GM23338 (cell line): ENCODE data around the gene FEZF2. TPM values are rescaled to one million over a fixed set of nuclear protein-coding genes. Genes with fewer than 3 reads are reported as not detected.
A peak's percentile ranks its signal among the peaks of the same experiment; 100 is the strongest.

ENCODE experiments used
- ATAC-seq: fragments of 200-7000 bp; cut with Tn5 transposase; 3 replicates; pipeline ENCODE4 v1.9.1; 2020
- DNase-seq: peaks from one replicate; pipeline ENCODE4 v3.0.0-alpha.2; 2015; ENCODE audit warnings: low spot score
- H2AFZ ChIP-seq: fragments of 200-600 bp; sonication (generic); 2 replicates; pipeline ENCODE4 v1.8.0; 2016; ENCODE audit warnings: antibody characterized with exemption, mild to moderate bottlenecking, moderate library complexity
- H3F3A ChIP-seq: fragments of 200-600 bp; sonication (generic); replicated peaks from 2 replicates; pipeline ENCODE4 v1.8.0; 2017; ENCODE audit warnings: antibody characterized with exemption, mixed run types, low read depth
- H3K27ac ChIP-seq: fragments of 200-600 bp; sonication (generic); 2 replicates; pipeline ENCODE4 v1.6.1; 2016; ENCODE audit warnings: low read depth
- H3K27me3 ChIP-seq: fragments of 200-600 bp; sonication (generic); 2 replicates; pipeline ENCODE4 v1.8.0; 2016; ENCODE audit warnings: mild to moderate bottlenecking, mixed run types, moderate library complexity; ENCODE audit not compliant: insufficient read depth
- H3K36me3 ChIP-seq: fragments of 200-600 bp; sonication (generic); 2 replicates; pipeline ENCODE4 v1.8.0; 2016; ENCODE audit warnings: mild to moderate bottlenecking; ENCODE audit not compliant: insufficient read depth
- H3K4me1 ChIP-seq: fragments of 200-600 bp; sonication (generic); 2 replicates; pipeline ENCODE4 v1.8.0; 2016; ENCODE audit warnings: mild to moderate bottlenecking, moderate library complexity; ENCODE audit not compliant: insufficient read depth
- H3K4me2 ChIP-seq: fragments of 200-600 bp; sonication (generic); 2 replicates; pipeline ENCODE4 v1.7.1; 2017; ENCODE audit warnings: mixed run types
- H3K4me3 ChIP-seq: fragments of 200-600 bp; sonication (generic); 2 replicates; pipeline ENCODE4 v1.6.1; 2016; ENCODE audit warnings: mixed run types
- H3K79me2 ChIP-seq: fragments of 200-600 bp; sonication (generic); replicated peaks from 2 replicates; pipeline ENCODE4 v1.8.0; 2017; ENCODE audit warnings: mild to moderate bottlenecking; ENCODE audit not compliant: insufficient read depth
- H3K9me2 ChIP-seq: fragments of 200-600 bp; sonication (generic); 2 replicates; pipeline ENCODE4 v1.8.0; 2017; ENCODE audit not compliant: insufficient read depth
- H4K20me1 ChIP-seq: fragments of 200-600 bp; sonication (generic); replicated peaks from 2 replicates; pipeline ENCODE4 v1.8.0; 2017; ENCODE audit warnings: mild to moderate bottlenecking; ENCODE audit not compliant: insufficient read depth
- H3K27ac Mint-ChIP-seq: 2 replicates; pipeline ENCODE4 v1.8.0; 2020; ENCODE audit warnings: inconsistent platforms, mild to moderate bottlenecking, moderate library complexity, mixed read lengths
- H3K27me3 Mint-ChIP-seq: 3 replicates; pipeline ENCODE4 v1.8.0; 2022; ENCODE audit warnings: low read depth, mild to moderate bottlenecking, moderate library complexity, mixed read lengths, inconsistent platforms; ENCODE audit not compliant: insufficient read depth, poor library complexity
- H3K36me3 Mint-ChIP-seq: 3 replicates; pipeline ENCODE4 v1.8.0; 2021; ENCODE audit warnings: low read depth, mild to moderate bottlenecking, inconsistent platforms, moderate library complexity, mixed read lengths
- H3K4me1 Mint-ChIP-seq: 3 replicates; pipeline ENCODE4 v1.8.0; 2020; ENCODE audit warnings: mild to moderate bottlenecking, inconsistent platforms, mixed read lengths
- H3K4me3 Mint-ChIP-seq: 3 replicates; pipeline ENCODE4 v1.8.0; 2021; ENCODE audit warnings: moderate library complexity, mild to moderate bottlenecking, inconsistent platforms, mixed read lengths
- H3K9me3 Mint-ChIP-seq: 3 replicates; pipeline ENCODE4 v1.8.0; 2020; ENCODE audit warnings: moderate library complexity, mild to moderate bottlenecking, inconsistent platforms, mixed read lengths
- CTCF ChIP-seq, 2 experiments: fragments of 200-600 bp in 1 of 2; sonication (generic) in 1 of 2; conservative IDR thresholded peaks; 2 replicates each; pipeline versions ENCODE4 v1.5.1 to v1.6.1; 2016 to 2017; ENCODE audit warnings: antibody characterized with exemption in 2 of 2, low read depth in 2 of 2, mild to moderate bottlenecking in 2 of 2, moderate library complexity in 1 of 2
- ETS1 ChIP-seq: IDR thresholded peaks from 2 replicates; pipeline ENCODE4 v1.6.1; 2016; ENCODE audit warnings: antibody characterized with exemption
- EZH2 ChIP-seq: fragments of 200-600 bp; sonication (generic); IDR thresholded peaks from one replicate; pipeline ENCODE4 v1.8.0; 2017; ENCODE audit warnings: antibody characterized with exemption, mild to moderate bottlenecking, low read depth; ENCODE audit not compliant: unreplicated experiment
- EZH2phosphoT487 ChIP-seq: fragments of 200-600 bp; sonication (generic); IDR thresholded peaks from one replicate; pipeline ENCODE4 v1.8.1; 2018; ENCODE audit warnings: antibody characterized with exemption; ENCODE audit not compliant: unreplicated experiment
- JUNB ChIP-seq: IDR thresholded peaks from one replicate; pipeline ENCODE4 v1.6.1; 2016; ENCODE audit warnings: antibody characterized with exemption; ENCODE audit not compliant: unreplicated experiment
- POLR2AphosphoS5 ChIP-seq: IDR thresholded peaks from 2 replicates; pipeline ENCODE4 v1.6.1; 2016; ENCODE audit warnings: antibody characterized with exemption, low read depth
- STAT1 ChIP-seq: IDR thresholded peaks from one replicate; pipeline ENCODE4 v1.6.1; 2016; ENCODE audit warnings: antibody characterized with exemption; ENCODE audit not compliant: unreplicated experiment
- ZNF114 ChIP-seq: fragments of 250-450 bp; sonication (Bioruptor Pico); IDR thresholded peaks from 2 replicates; pipeline ENCODE4 v1.5.0; 2020; ENCODE audit warnings: mild to moderate bottlenecking, moderate library complexity
- ZNF331 ChIP-seq: fragments of 250-450 bp; sonication (Bioruptor Pico); IDR thresholded peaks from 2 replicates; pipeline ENCODE4 v1.5.0; 2020; ENCODE audit warnings: low read depth, mild to moderate bottlenecking, moderate library complexity
- ZNF462 ChIP-seq: fragments of 250-450 bp; sonication (Bioruptor Pico); IDR thresholded peaks from 2 replicates; pipeline ENCODE4 v1.5.0; 2020; ENCODE audit warnings: mild to moderate bottlenecking, moderate library complexity
- polyA plus RNA-seq: library from polyadenylated mRNA; unstranded; fragments of >200 nt; fragmentation: Nextera tagmentation; extraction: Ambion mirVana; gene quantifications from 2 replicates; pipeline ENCODE4 v1.2.1, GENCODE V29; 2016
- total RNA-seq: library from RNA; depleted of rRNA; stranded (reverse); fragments of >200 nt; shearing (Covaris generic); gene quantifications from 2 replicates; pipeline ENCODE4 v1.2.3, GENCODE V29; 2014

The FEZF2 gene
- total and polyA plus RNA-seq, 2 experiments from 2014 or later: not detected

- Mint-ChIP-seq H3K36me3 (no peaks in the 10 kb centered on the region), H3K4me1 (peaks cover 78% of the 10 kb centered on the region), H3K27me3 (peaks cover 99% of the 10 kb centered on the region), H3K27ac (no peak overlapping the region), H3K9me3 (no peaks in the 10 kb centered on the region; the same call in 2 of the 3 replicates), H3K4me3 (peak overlapping the region; percentile 74)
- H3K27ac ChIP-seq: no peak overlapping the region
- peaks cover 10% of the 10 kb centered on the region; the same call in 1 of the 2 replicates for H4K20me1 ChIP-seq
- peak overlapping the region; percentile 63 for H3K4me3 ChIP-seq
- peaks cover 81% of the 10 kb centered on the region for H3K4me1 ChIP-seq
- no peaks in the 10 kb centered on the region for H3K36me3 ChIP-seq
- H2AFZ ChIP-seq: peak overlapping the region; percentile 69; the same call in 1 of the 2 replicates
- H3K4me2 ChIP-seq: peak overlapping the region; percentile 80
- peaks cover 100% of the 10 kb centered on the region for H3K27me3 ChIP-seq
- H3K79me2 ChIP-seq: no peaks in the 10 kb centered on the region
- H3F3A ChIP-seq: peaks cover 41% of the 10 kb centered on the region
- H3K9me2 ChIP-seq: no peaks in the 10 kb centered on the region
- ATAC-seq (peak; percentile 11), DNase-seq (peak; percentile 77)
- TF ChIP-seq STAT1 (no peak), JUNB (no peak), POLR2AphosphoS5 (no peak), ETS1 (no peak), EZH2 (peak; percentile 84), EZH2phosphoT487 (peak; percentile 51), ZNF462 (CRISPR knock-in tag) (no peak), ZNF114 (no peak), ZNF331 (CRISPR knock-in tag) (no peak), CTCF (conservative IDR thresholded peaks at IDR 0.05; ENCODE audit: low read depth in 2 of 2) (no peak)
Observed at GRCh38 chr3:62370112-62370857, 3.1 kb downstream of the FEZF2 start.
